Sigmoid colon (tissue), 4 donors: ENCODE data around the gene TCP1.

Source experiments
- POLR2A ChIP-seq, 2 donors: fragments of 450-650 bp; IDR thresholded peaks; one replicate each; pipeline ENCODE4 v1.6.1; 2016; ENCODE audit warnings: antibody characterized with exemption in 2 of 2, mild to moderate bottlenecking in 2 of 2, moderate library complexity in 2 of 2
- POLR2AphosphoS5 ChIP-seq, 4 donors: sonication (generic); formaldehyde crosslinking; IDR thresholded peaks; one replicate each; pipeline ENCODE4 v1.6.1; 2017; ENCODE audit warnings: antibody characterized with exemption in 4 of 4
- TF ChIP-seq, protein P1 (sequence below), 4 experiments: fragments of 450-650 bp in 3 of 4; fragments of 200-600 bp in 1 of 4; IDR thresholded peaks; one replicate each; pipeline ENCODE4 v1.5.1; 2016 to 2019; ENCODE audit warnings: antibody characterized with exemption in 4 of 4, mild to moderate bottlenecking in 3 of 4, moderate library complexity in 2 of 4

DNA sequence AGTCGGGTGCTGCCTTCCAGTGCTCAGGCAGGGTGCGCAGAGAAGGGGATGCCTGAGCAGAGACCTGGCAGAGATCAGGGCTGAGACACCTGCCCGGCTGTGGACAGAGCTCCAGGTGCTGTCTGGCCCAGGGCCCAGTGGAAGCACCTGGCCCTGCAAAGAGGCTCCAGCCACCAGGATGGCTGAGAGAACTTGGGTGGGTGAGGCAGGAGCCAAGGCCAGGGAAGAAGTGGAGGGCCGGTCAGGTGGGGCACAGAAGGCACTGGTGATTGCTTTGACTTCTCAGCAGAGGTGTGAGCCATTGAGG, 41.9 kb upstream of the TCP1 start:
- TF ChIP-seq, protein P1, sequence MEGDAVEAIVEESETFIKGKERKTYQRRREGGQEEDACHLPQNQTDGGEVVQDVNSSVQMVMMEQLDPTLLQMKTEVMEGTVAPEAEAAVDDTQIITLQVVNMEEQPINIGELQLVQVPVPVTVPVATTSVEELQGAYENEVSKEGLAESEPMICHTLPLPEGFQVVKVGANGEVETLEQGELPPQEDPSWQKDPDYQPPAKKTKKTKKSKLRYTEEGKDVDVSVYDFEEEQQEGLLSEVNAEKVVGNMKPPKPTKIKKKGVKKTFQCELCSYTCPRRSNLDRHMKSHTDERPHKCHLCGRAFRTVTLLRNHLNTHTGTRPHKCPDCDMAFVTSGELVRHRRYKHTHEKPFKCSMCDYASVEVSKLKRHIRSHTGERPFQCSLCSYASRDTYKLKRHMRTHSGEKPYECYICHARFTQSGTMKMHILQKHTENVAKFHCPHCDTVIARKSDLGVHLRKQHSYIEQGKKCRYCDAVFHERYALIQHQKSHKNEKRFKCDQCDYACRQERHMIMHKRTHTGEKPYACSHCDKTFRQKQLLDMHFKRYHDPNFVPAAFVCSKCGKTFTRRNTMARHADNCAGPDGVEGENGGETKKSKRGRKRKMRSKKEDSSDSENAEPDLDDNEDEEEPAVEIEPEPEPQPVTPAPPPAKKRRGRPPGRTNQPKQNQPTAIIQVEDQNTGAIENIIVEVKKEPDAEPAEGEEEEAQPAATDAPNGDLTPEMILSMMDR (IDR thresholded peaks at IDR 0.05) = no peak
- no peak for TF ChIP-seq POLR2A (IDR thresholded peaks at IDR 0.05)
- no peak for TF ChIP-seq POLR2AphosphoS5 (IDR thresholded peaks at IDR 0.05)
